Measurements from ENCODE around the gene NANOS3.

NANOS3 gene

DNA sequence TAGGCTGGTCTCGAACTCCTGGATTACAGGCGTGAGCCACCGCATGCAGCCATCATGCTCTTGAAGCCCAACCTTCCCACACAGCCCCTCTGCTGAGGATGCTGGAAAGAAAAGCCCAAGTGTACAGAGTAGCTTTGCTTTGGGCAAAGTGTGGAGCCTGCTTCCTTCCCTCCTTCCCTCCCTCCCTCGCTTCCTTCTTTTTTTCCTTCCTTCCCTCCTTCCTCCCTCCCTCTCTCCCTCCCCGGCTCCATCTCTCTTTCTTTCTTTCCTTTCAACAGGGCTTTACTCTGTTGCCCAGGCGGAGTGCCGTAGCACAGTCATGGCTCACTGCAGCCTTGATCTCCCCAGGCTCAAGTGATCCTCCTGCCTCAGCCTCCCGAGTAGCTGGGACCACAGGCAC lies 31.7 kb downstream of the NANOS3 start:
- no peak for TF ChIP-seq CTCF (IDR thresholded peaks at IDR 0.05; ENCODE audit: low read depth, low read length)
- no peak for DNase-seq (ENCODE audit: extremely low read depth, low read depth)

GRCh38 chr19:13909430-13909829 lies 32.5 kb downstream of the NANOS3 start:
- TF ChIP-seq CTCF (IDR thresholded peaks at IDR 0.05; ENCODE audit: low read depth, low read length) = no peak

DNA sequence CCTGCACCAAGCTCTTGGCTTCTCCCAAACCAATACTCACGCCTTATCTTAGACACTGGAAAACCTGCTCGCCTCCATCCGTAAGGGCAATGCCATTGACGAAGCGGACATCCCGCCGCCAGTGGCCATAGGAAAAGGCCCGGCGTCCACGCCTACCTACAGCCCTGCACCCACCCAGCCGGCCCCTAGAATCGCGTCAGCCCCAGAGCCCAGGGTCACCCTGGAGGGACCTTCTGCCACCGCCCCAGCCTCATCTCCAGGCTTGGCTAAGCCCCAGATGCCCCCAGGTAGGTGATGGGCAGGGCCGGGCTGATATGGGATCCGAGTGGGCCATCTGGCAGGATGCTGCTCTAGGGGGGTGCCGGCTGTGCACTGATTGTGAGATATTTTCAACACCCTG lies 36.4 kb downstream of the NANOS3 start:
- no peak for DNase-seq (ENCODE audit: extremely low read depth, low read depth)
- TF ChIP-seq CTCF (IDR thresholded peaks at IDR 0.05; ENCODE audit: low read depth, low read length) = no peak

More at GRCh38 chr19:13909430-13909829, 32.5 kb downstream of the NANOS3 start:
- DNase-seq (ENCODE audit: extremely low read depth, low read depth) = no peak

DNA sequence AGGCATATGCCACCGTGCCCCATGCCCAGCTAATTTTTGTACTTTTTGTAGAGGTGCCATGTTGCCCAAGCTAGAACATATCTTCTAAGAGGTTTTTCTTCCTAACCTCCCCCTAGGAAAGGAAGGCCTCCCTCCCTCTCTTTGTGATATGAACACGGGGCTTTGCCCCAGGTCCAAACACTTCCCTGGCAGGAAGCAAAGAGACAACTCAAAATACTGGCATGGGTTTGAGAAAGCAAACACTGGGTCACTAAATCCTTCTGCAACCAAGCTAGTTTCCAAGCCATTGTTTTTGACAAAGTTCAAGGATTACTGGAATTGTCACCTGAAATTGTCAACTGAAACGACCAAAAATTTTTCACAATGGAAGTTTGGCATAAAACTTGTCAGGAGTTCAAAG lies 37.8 kb downstream of the NANOS3 start:
- TF ChIP-seq CTCF (IDR thresholded peaks at IDR 0.05; ENCODE audit: low read depth, low read length) = no peak
- DNase-seq (ENCODE audit: extremely low read depth, low read depth) = no peak

DNA sequence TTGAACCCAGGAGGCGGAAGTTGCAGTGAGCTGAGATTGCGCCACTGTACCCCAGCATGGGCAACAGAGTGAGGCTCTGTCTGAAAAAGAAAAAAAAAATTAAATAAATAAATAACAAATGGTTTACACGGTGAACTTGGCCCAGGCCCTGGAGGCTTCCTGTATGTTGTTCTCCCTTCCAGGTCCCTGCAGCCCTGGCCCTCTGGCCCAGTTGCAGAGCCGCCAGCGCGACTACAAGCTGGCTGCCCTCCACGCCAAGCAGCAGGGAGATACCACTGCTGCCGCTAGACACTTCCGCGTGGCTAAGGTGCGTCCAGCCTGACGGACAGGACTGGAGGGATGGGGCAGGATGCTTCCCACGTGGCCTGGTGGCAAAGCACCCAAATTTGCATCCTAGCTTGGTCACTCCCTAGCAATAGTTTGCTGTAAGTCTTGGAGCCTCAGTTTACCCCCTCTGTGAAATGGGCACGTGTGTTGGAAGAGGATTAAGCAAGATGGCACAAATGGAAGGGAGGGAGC lies 41.0 kb downstream of the NANOS3 start:
- no peak for TF ChIP-seq CTCF (IDR thresholded peaks at IDR 0.05; ENCODE audit: low read depth, low read length)
- DNase-seq (ENCODE audit: extremely low read depth, low read depth) = no peak

DNA sequence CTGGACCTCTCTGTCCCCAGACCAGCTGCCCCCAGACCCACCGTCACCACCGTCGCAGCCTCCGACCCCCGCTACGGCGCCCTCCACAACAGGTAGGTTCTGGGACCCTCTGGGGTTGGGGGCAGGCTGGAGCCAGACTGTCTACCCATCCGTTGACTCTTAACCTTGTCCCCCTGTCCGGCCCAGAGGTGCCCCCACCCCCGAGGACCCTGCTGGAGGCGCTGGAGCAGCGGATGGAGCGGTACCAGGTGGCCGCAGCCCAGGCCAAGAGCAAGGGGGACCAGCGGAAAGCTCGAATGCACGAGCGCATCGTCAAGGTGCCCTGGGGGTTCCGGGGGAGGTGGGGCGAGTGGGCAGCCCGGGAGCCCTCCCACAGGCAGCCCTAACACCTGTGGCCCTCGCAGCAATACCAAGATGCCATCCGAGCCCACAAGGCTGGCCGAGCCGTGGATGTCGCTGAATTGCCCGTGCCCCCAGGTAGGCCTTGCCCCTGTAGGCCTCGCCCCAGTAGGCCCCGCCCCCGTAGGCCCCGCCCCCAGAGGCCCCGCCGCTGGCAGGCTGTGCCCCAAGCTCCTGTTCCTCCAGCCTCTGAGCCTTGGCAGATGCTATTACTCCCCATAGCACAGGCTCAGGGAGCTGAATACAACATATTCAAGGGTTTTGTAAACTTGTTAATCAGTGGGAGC lies 41.9 kb downstream of the NANOS3 start:
- no peak for TF ChIP-seq CTCF (IDR thresholded peaks at IDR 0.05; ENCODE audit: low read depth, low read length)
- DNase-seq (ENCODE audit: extremely low read depth, low read depth) = no peak

DNA sequence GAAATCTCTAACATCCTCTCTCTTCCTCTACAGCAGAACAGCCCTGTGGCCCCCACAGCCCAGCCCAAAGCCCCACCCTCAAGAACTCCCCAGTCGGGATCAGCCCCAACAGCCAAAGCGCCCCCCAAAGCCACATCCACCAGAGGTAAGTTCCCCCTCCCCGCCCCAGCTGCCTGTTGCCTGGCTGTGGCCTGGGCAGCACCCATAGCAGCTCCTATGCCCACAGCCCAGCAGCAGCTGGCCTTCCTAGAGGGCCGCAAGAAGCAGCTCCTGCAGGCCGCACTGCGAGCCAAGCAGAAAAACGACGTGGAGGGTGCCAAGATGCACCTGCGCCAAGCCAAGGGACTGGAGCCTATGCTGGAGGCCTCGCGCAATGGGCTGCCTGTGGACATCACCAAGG lies 43.6 kb downstream of the NANOS3 start:
- DNase-seq (ENCODE audit: extremely low read depth, low read depth) = no peak
- no peak for TF ChIP-seq CTCF (IDR thresholded peaks at IDR 0.05; ENCODE audit: low read depth, low read length)

Measured in AG09319 (cell line).